ENCODE results near the gene USH1C. TPM values are rescaled to one million over a fixed set of nuclear protein-coding genes. Genes with fewer than 3 reads are reported as not detected.

Gene USH1C
- total and polyA plus RNA-seq, 2 of the 4 experiments (the other 2 are of a cell fraction): not detected

DNA sequence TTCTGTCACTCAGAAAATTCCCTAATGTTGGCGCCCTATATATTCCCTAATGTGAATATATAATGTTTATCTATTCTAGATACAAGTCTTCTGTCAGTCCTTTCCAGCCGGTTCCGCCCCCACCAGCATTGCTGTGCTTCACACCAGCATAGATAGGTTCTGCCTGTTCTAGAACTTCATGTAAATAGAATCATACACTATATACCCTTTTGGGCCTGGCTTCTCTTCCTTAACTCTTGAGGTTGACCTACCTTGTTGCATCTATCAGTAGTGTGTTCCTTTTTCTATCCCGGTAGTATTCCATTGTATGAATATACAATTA, 37.5 kb upstream of the USH1C start:
- ChIA-PET POLR2A (ENCODE audit: unreplicated experiment) (no interaction called here), CTCF (no interaction called here)
- Histone ChIP-seq H3K23ac (ENCODE audit: low read depth, low read length) (no peak overlapping the region), H4K20me1 (ENCODE audit: insufficient read depth, low read length) (no peaks in the 10 kb centered on the region), H3K36me3 (ENCODE audit: control insufficient read depth, insufficient read depth, low read length) (no peaks in the 10 kb centered on the region), H3K4ac (ENCODE audit: low read depth, low read length) (no peak overlapping the region), H3K18ac (ENCODE audit: low read depth, low read length) (no peak overlapping the region), H2AK9ac (replicated peaks; ENCODE audit: low read depth, low read length, poor library complexity) (no peak overlapping the region), H3K4me2 (ENCODE audit: low read depth, low read length) (no peak overlapping the region), H2BK5ac (ENCODE audit: low read depth, low read length, poor library complexity, severe bottlenecking) (no peak overlapping the region), H4K5ac (ENCODE audit: low read depth, low read length) (no peak overlapping the region), H2AFZ (replicated peaks; ENCODE audit: low read length, poor library complexity) (no peak overlapping the region), H2BK20ac (ENCODE audit: low read depth, low read length) (no peak overlapping the region), H3K9me3 (ENCODE audit: control insufficient read depth, insufficient read depth, low read length) (no peaks in the 10 kb centered on the region), H3K14ac (replicated peaks; ENCODE audit: low read depth, low read length) (no peak overlapping the region), H4K8ac (ENCODE audit: low read depth in 2 of 2, low read length in 2 of 2) (no peak overlapping the region), H2BK120ac (ENCODE audit: low read depth, low read length) (no peak overlapping the region), H3K9ac (ENCODE audit: low read depth, low read length) (no peak overlapping the region), H2AK5ac (ENCODE audit: low read depth, low read length) (no peak overlapping the region), H3K27ac (ENCODE audit: insufficient read depth, low read length) (no peak overlapping the region), H3K79me1 (ENCODE audit: low read depth in 1 of 2, low read length in 2 of 2) (no peaks in the 10 kb centered on the region), H3K56ac (ENCODE audit: extremely low read depth, insufficient read depth, low read length) (no peak overlapping the region), H4K91ac (ENCODE audit: insufficient read depth, low read depth, low read length) (no peak overlapping the region), H2BK15ac (ENCODE audit: low read depth, low read length) (no peak overlapping the region), H3K4me1 (ENCODE audit: control insufficient read depth, insufficient read depth, low read length) (no peaks in the 10 kb centered on the region), H3K9me1 (ENCODE audit: insufficient read depth, low read length) (no peaks in the 10 kb centered on the region), H3K4me3 (ENCODE audit: insufficient read depth, low read depth, low read length) (no peak overlapping the region), H3K27me3 (ENCODE audit: control insufficient read depth, insufficient read depth, low read length) (peaks cover 1% of the 10 kb centered on the region; the same call in 1 of the 2 replicates)
- BruUV-seq (replicated peaks): no TSS peak
- DNase-seq (no peak), ATAC-seq (ENCODE audit: low read depth) (no peak)
- in situ Hi-C loops (cut with MboI; ENCODE audit: low sequenced_read_pairs) (no loop called here), intact Hi-C loops (cut with micrococcal nuclease) (no loop called here), dilution Hi-C loops (cut with HindIII; ENCODE audit: low sequenced_read_pairs, unreplicated experiment) (no loop called here)
- no CpG with 5 or more reads among the region's 4 CpGs for WGBS, 2 experiments (ENCODE audit: extremely low coverage in 2 of 2, insufficient read length in 1 of 2)
- no peak for TF ChIP-seq POLR2A (IDR thresholded peaks at IDR 0.05; ENCODE audit: low read depth, low read length)
- TF ChIP-seq RFX5 (IDR thresholded peaks at IDR 0.05; ENCODE audit: low read depth, low read length): no peak
- TF ChIP-seq, protein P1, sequence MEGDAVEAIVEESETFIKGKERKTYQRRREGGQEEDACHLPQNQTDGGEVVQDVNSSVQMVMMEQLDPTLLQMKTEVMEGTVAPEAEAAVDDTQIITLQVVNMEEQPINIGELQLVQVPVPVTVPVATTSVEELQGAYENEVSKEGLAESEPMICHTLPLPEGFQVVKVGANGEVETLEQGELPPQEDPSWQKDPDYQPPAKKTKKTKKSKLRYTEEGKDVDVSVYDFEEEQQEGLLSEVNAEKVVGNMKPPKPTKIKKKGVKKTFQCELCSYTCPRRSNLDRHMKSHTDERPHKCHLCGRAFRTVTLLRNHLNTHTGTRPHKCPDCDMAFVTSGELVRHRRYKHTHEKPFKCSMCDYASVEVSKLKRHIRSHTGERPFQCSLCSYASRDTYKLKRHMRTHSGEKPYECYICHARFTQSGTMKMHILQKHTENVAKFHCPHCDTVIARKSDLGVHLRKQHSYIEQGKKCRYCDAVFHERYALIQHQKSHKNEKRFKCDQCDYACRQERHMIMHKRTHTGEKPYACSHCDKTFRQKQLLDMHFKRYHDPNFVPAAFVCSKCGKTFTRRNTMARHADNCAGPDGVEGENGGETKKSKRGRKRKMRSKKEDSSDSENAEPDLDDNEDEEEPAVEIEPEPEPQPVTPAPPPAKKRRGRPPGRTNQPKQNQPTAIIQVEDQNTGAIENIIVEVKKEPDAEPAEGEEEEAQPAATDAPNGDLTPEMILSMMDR (conservative IDR thresholded peaks at IDR 0.05; ENCODE audit: low read depth, low read length): no peak
- no peak for TF ChIP-seq RCOR1 (IDR thresholded peaks at IDR 0.05; ENCODE audit: insufficient replicate concordance, low read length)
- TF ChIP-seq BHLHE40 (IDR thresholded peaks at IDR 0.05; ENCODE audit: low read depth, low read length): no peak
- no peak for TF ChIP-seq CHD1 (IDR thresholded peaks at IDR 0.05; ENCODE audit: low read depth, low read length)
- no peak for TF ChIP-seq MAZ (IDR thresholded peaks at IDR 0.05; ENCODE audit: borderline replicate concordance, low read depth, low read length)
- TF ChIP-seq, protein P2, sequence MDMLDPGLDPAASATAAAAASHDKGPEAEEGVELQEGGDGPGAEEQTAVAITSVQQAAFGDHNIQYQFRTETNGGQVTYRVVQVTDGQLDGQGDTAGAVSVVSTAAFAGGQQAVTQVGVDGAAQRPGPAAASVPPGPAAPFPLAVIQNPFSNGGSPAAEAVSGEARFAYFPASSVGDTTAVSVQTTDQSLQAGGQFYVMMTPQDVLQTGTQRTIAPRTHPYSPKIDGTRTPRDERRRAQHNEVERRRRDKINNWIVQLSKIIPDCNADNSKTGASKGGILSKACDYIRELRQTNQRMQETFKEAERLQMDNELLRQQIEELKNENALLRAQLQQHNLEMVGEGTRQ (IDR thresholded peaks at IDR 0.05; ENCODE audit: low read depth, low read length): no peak
- TF ChIP-seq MAFK (IDR thresholded peaks at IDR 0.05; ENCODE audit: low read depth, low read length): no peak
- TF ChIP-seq CEBPB (IDR thresholded peaks at IDR 0.05; ENCODE audit: low read depth, low read length): no peak
- TF ChIP-seq RAD21 (IDR thresholded peaks at IDR 0.05; ENCODE audit: low read length): no peak
- TF ChIP-seq, protein P3, sequence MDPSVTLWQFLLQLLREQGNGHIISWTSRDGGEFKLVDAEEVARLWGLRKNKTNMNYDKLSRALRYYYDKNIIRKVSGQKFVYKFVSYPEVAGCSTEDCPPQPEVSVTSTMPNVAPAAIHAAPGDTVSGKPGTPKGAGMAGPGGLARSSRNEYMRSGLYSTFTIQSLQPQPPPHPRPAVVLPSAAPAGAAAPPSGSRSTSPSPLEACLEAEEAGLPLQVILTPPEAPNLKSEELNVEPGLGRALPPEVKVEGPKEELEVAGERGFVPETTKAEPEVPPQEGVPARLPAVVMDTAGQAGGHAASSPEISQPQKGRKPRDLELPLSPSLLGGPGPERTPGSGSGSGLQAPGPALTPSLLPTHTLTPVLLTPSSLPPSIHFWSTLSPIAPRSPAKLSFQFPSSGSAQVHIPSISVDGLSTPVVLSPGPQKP (IDR thresholded peaks at IDR 0.05; ENCODE audit: borderline replicate concordance, low read depth, low read length): no peak
- no peak for TF ChIP-seq SMC3 (IDR thresholded peaks at IDR 0.05; ENCODE audit: low read depth, low read length)
- TF ChIP-seq FOS (IDR thresholded peaks at IDR 0.05; ENCODE audit: low read depth, low read length): no peak
- no peak for TF ChIP-seq MXI1 (IDR thresholded peaks at IDR 0.05; ENCODE audit: borderline replicate concordance, low read depth, low read length)
- TF ChIP-seq NFE2L2 (IDR thresholded peaks at IDR 0.05; ENCODE audit: low read depth, low read length): no peak

Data from IMR-90 (cell line).